Stimulated activated CD8-positive, alpha-beta memory T cell treated with anti-CD3 and anti-CD28 coated beads, Interleukin-7, amount 100 ng/mL, for 48 hours (primary cell): ENCODE data around the gene RASSF4.

ENCODE experiments used
- DNase-seq, 2 donors: peaks; one replicate each; pipeline ENCODE4 v3.0.0-alpha.2; 2020; ENCODE audit warnings: low read depth in 1 of 2; ENCODE audit errors: extremely low read depth in 1 of 2

Gene RASSF4

DNA sequence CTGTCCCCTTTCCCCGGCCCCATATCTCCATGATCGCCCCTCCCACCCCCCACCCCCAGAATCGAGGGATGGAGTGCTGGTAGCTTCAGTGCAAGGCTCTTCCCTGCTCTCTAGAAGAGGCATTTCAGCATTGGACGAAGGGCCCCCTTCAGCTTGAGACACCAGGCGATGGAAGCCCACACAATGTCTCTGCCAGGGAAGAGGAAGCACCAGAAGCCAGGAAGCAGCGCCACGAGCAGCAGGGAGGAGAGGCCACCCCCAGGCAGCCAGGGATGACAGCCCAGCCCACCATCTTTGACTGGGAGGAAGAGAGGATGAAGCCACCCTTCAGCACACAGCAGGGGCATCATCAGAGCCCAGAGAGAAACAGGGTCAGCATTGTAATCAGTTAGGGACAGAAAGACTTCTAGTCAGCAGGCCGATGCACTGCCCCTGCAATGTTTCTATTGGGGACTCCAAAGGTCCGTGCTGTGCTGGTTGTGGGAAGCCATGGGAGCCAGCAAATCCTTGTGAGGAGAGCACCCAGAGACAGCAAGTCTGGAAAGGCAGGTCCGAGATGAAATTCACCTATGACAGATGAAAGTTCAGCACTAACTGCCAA lies 32.8 kb upstream of the RASSF4 start:
- no peak for DNase-seq

DNA sequence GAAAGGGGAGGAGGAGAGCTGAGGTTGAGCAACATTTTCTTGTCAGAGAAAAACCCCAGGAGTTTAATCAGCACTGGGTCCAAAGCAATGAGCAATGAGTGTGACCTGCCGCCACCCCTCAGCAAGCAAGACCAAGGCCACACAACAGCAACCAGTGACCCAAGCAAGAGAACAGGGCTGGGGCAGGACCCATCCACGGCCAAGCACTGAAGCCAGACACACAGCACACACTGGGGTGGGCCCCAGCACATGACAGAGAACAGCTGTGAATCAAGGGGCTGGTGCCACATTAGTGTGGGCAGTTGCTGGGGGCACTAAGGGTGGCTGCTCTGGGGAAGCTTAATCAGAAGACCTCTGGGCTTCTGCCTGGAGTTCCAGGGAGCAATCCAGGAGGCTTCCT lies 32.2 kb upstream of the RASSF4 start:
- no peak for DNase-seq

DNA sequence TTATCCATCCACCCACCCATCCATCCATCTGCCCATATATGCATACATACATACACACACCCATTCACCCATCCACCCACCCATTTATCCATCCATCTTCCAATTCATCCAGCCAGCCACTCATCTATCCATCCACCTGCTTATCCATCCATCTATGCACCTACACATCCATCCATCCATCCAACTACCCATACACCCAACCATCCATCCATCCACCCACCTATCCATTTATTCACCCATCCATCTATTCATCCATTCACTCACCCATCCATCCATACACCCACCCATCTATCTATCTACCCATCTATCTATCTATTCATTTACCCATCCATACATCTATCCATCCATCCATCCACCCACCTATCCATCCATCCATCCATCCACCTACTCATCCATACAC lies 31.1 kb upstream of the RASSF4 start:
- DNase-seq = no peak

DNA sequence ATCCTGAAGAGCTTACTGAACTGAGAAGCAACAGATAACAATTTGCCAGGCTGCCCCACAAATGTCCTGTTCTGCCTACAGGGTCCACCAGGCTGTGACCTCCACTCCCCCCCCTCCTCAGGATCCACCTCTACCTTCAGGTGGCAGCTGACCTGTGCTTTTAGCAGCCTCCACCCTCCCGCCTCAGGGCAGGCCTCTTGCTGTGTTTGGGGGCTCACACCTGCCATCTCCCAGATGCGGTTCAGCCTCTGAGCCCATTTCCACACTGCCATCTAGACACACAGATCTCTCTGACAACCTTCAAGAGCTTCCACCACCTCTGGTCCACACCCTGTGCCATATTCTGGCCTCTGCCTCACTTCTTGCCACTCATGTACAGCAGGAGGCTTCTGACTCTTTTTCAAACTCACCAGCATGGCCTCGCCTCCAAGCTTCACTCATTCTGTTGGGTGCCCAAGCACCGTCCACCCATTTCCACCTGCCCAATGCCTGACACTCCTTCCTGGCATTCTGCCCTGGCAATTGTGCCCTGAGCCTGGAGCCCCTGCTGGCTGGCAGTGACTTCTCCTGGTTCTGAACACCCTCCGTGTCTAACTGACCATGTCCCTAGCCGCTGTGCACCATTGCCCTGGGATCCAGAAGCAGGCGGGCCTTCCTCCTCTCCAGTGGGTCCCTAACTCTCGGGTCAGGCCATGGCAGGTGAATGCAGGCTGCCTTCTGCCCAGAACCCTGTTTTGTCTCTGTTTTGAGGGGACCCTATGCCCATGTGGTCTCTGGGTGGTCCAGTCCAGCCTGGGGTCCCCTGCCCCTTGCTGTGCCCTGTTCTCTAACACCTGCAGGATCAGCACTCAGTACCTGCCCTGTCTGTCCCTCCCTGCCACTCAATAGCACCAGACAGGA lies 30.0 kb upstream of the RASSF4 start:
- DNase-seq = no peak

DNA sequence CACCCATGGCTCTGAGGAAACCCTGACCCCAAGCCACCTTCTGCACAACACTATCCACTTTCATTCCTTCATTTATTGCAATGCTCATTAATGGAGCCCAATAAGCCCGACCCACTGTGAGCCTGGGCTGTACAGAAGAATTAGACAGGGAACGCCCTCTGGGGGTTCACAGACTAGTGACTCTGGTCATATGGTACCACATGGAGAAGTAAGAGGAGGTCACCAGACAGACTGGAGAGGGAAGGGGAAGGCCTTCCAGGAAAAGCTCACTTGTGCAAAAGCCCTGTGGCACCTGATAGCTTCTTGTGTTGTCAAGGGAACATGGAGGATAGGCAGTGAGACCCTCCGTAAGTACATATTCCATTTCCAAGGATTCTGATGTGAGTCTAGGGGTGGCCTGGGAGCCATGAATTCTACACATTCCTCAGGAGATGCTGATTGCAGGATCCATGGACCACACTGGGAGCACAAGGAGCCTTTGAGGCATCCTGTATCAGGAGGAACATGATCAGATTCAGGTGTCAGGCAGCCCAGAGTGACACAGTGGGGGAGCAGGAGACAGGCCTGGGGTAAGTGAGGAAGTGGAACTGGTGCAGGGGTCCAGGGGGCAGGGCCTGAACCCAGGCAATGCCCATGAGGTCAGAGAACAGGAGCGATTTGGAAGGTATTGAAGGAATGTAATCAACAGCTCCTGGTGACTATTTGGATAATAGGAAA lies 28.5 kb upstream of the RASSF4 start:
- no peak for DNase-seq

DNA sequence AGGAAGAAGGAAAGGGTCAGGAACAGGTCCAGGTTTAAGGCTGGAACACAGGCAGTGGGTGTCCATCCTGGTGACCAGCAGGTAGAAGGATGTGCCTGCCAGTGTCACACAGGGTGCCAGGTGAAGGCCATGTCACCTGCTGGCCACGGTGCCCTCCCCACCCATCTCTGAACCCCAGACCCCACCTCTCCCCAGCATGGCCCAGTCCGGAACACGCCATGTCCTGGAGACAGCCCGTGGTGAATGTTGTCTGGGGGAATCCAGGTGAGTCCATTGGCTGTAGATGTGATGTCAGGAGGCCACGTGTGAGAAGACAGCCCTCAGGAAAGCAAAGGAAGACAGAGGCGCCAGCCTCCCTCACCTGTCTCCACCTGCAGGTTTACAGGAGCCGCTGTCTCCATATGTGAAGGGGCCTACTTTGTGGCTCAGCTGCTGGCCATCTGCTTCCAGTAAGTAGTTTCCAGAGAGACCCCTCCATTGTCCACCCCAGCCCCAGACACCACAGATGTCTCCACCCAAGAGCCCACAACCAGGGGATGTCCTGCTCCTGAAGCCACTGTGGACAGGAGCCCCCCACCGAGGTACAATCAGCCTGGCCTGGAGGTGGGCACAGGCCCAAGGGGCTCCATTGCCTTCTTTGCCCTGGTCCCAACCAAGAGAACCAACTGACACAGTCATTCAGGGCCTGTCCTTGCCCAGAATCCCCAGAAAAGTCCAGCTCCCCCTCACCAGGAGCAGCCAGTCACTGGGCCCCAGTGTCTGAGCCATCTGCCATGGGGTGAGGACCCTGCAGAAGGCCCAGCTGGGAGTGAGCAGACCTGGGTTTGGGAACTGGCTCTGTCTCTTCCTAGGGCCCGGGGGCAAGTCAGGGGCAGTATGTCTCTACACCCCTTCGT lies 27.7 kb upstream of the RASSF4 start:
- DNase-seq = no peak

DNA sequence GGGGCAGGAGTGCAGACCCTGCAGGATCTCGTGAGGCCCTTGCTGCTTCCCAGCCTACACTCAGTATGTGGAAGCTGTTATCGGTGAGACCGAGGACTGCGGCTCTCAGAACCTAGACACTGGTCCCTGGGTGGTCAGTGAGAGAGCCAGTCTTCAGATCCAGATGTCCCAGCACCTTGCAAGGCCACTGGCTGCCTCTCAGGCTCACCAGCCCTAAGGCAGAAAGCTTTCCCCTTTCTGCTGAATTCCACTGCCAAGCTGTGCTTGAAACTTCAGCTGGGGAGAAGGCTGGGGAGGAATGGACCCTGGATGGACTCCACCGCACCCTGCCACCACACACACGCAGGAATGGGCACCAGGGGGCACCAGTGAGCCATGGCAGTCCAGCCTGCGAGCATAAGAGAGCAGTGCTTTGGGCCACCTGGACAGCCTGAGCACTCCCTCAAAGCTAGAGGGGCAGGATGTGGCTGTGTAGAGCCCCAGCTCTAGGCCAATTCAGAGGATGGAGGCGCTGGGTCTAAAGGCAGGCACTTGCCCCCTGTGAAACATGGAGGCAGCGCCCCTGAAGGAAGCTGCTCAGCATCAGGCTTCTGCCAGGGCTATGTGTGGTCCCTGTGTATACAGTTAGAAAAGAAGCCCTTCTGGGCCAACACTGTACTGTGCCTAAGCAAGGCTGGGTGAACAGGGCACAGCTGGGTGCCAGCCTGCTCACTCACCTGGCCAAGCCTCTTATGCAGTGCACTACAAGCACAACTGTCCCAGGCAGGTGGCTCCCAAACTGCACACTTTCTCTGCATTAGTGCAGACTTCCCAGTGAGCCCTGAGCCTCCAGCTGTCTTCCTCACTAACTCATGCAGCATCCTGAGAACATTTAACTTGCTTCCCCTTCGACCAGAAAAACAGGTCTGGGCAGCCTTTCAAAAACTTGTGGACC lies 26.8 kb upstream of the RASSF4 start:
- peak; percentile 51 to 73 for DNase-seq

DNA sequence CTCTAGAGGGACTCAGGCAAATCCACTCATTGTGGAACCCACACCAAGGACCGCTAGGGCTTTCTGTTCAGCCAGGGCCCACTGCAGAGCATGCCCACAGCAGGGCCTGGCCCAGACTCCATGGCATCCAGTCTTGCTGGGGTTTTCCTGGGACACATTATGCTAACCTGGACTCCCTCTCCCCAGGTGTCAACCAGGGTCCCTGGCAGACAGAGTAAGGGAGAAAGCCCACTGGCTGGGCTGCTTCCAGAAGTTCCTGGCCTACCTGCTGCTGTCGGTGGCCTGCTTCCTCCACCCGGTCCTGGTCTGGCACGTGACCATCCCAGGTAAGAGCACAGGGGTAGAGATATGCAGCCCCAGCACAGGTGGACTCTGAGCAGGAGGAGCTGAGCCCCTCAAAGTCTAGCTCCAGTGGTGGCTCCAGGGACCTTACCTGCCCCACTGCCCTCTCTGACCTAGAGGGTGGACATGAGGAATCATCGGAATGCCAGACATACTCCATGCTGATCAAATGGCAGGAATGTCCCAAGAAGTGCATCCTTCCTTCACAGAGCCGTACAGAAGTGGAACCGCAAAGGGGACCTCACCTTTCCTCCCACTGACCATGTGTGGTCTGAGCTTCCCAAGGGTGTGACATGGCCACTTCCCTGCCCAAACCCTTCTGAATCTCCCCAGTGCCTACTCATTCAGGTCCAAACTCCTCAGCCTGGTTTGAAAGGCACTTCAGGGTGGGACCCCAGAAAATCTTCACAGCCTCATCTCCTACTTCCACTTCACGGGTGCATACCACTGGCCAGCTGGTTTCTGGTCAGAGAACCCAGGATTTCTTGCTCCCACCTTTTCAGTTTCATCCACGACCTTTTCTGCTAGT lies 25.9 kb upstream of the RASSF4 start:
- no peak for DNase-seq

DNA sequence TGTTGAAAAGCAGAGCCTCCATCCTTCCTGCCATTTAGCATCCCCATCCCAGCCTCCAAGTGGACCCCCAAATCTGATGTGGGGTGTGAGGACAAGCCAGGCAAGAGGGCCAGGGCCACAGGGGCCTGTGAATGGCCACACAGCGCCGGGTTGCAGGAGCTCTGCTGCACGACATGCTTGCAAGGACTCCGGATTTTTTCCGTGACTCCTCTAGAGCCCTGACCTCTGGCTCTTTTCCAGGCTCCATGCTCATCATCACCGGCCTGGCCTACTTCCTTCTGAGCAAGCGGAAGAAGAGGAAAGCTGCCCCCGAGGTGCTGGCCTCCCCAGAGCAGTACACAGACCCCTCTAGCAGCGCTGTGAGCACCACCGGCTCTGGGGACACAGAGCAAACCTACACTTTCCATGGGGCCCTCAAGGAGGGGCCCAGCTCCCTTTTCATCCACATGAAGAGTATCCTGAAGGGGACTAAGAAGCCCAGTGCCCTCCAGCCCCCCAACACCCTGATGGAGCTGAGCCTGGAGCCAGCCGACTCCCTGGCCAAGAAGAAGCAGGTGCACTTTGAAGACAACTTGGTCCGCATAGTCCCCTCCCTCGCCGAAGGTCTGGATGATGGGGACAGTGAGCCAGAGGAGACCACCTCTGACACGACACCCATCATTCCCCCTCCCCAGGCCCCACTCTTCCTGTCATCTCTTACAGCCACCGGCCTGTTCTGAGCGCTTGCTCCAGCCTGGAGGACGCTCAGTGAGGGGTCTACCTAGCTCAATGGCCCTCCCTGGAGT lies 25.0 kb upstream of the RASSF4 start:
- DNase-seq = no peak

DNA sequence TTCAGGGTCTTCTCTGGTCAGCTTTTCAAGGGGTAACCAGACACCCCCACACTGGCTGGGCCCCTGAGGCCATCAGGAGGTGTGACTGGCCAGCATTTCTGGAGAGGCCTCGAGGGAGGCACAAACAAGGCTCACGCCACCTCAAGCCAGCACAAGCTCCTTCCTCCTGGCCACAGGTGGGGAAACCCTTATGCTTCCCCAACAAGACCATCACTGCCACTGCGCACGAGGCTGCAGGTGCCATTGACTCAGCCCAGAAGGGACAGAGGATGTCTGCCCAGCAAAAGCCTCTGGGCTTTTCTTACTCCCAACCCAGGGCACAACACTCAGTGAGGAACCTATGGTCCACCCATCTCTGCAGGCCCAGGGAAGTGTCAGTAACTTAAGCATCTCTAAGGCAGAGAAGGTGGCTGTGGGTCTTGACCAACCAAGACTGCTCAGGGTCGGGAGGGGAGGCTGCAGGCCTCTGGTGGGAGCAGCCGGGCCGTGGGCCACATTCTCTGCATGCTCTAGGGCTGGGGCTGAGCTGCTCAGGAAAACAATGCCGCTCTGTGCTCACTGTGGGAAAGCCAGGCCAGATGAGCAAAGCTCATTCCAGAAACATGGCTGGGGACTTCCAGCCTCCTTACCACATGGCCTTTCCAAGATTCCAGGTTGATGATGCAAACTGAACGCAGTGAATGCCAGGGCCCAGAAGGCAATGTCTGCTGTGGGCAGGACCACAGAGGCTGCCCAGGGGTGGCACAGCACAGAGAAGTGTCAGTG lies 24.2 kb upstream of the RASSF4 start:
- no peak for DNase-seq

DNA sequence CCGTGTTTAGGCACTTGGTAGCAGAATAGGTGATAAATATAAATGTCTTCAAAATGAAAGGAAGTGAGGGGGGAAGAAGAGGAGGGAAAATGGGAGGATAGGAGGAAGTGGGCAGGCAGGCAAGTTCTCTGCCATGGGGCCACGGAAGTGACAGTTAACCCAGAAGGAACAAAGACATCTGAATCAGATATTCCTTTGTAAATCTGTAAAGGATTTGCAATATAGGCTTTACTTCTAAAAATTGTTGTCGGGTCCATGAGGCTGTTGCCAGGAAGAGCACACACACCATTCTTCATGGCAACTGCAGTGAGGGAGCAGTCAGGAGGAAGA lies 23.7 kb upstream of the RASSF4 start:
- no peak for DNase-seq

DNA sequence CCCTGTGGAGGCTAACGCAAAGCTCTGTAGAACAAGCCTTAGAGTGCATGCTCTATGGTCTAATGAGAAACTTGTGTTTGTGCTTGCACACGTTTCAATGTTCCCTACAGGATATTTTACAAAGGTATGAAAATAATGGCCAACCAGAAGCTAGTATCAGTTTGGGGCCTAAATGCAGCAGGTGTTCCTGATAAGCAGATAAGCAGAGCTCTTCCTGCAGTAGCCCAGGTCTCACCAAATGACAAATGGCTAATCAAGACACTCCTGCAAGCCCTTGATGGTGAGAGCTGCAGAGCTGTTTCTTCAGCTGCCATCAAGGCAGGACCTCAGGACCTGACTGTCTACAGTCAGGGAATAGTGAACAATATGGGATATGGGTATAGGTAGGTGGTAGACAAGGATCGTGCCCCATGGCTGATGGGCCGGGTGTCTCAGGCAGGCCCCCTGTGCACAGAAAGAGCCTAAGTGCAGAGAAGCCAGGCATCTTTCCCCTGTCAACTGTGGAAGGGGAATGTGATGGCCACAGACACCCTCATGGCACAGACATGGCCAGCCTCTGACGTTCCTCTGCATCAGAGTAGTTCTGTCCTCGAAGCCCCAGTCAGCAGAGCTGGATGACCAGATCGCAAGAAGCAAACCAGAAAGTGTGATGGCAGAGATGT lies 23.2 kb upstream of the RASSF4 start:
- no peak for DNase-seq

DNA sequence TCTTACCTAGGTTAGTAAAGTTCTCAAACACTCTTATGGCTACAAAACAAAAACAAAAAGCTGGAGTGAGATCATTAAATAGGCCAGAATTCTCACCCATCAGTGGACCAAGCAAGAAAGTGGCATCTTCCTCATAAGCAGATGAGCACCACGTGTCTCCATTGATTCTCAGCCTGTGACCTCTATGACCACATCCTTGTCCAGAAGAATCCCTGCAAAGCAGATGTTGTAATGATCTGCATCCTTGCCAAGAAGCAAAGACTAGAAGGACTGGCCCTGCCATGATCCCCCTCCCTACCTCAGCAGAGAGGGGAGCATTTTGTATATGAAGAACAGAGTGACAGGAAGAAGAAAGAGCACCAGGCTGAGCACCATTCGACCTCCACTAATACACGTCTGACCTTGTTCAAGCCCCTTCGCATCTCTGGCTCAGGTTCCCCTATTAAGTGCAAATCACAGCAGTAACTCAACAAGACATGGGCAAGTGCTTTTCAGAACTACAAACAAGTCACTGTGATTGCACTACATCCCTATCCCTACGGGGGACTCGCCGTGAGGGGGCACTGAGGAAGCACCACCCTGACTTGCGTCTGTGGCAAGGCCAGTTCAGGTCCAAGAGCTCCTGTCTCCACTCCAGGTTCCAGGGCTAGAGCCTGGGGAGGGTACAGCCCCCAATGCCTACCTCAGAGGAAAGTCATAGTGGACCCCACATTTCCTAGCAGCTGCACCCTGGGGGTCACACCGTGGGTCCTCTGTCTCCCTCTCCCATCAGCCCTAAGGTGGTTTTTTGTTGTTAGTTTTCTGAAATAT lies 22.2 kb upstream of the RASSF4 start:
- no peak for DNase-seq

DNA sequence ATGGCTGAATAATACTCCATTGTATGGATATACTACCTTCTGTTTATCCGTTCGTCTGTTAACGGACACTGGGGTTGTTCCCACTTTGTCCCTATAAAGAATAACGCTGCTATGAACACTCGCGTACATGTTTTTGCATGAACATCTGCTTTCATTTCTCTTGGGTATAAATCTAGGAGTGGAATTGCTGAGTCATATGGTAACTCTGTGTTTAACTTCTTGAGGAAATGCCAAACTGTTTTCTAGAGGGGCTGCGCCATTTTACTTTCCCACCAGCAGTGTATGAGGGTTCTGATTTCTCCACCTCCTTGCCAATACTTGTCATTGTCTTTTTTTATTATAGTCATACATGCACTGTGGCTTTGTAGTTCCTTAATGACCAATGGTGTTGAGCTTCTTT lies 20.6 kb upstream of the RASSF4 start:
- no peak for DNase-seq

DNA sequence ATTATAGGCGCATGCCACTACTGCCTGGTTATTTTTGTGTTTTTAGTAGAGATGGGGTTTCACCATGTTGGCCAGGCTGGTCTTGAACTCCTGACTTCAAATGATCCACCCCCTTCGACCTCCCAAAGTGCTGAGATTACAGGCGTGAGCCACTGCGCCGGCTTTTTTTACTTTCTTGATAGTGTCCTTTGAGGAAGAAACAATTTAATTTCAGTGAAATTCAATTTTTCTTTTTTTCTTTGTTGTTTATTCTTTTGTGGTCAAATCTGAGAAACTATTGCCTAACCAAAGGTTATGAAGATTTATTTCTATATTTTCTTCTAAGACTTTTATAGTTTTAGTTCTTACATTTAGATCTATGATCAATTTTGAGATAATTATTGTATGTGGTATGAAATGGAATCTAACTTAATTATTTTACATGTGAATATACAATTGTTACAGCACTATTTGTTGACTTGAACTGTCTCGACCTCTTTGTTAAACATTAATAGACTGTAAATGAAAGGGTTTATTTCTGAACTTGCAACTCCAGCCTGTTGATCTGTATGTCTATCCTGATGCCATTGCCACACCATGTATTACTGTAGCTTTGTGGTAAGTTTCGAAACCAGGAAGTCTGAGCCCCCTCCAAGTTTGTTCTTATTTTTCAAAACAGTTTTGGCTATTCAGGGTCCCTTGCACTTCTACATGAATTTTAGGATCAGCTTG lies 19.8 kb upstream of the RASSF4 start:
- no peak for DNase-seq

DNA sequence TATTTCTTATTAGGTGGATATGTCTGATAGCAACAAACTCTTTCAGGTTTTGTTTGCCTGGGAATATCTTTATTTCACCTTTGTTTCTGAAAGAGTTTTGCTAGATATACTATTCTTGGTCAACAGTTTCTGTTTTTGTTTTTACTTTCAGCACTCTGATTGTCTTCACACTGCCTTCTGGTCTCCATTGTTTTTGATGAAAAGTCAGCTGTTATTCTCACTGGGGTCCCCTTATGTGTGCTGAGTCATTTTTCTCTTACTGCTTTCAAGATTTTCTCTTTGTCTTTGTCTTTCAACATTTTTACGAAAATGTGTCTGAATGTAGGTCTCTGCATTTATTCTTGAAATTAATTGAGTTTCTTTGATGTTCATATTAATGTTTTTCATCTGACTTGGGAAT lies 15.2 kb upstream of the RASSF4 start:
- DNase-seq = no peak
